ENCODE results near the gene RBX1.

- no peak for TF ChIP-seq EZH2 (IDR thresholded peaks at IDR 0.05)
- no peak for TF ChIP-seq POLR2AphosphoS5 (IDR thresholded peaks at IDR 0.05; ENCODE audit: borderline replicate concordance, low read depth, low read length)
- TF ChIP-seq FOXP2 (optimal IDR thresholded peaks at IDR 0.05; ENCODE audit: control extremely low read depth, extremely low read length, insufficient read depth), result no peak
Measured at GRCh38 chr22:40982482-40983385, 31.6 kb downstream of the RBX1 start.

Measured in SK-N-MC (cell line).